G401 (cell line): ENCODE data around the gene SLC4A11. TPM values are rescaled to one million over a fixed set of nuclear protein-coding genes. Genes with fewer than 3 reads are reported as not detected.
"Not testable (repeated sequence)": the region's sequence is repeated elsewhere in the genome, so short reads cannot be mapped to it uniquely, and the experiment has no call there.

Experiments used
- DNase-seq: peaks from one replicate; pipeline ENCODE4 v3.0.0-alpha.2; 2015; ENCODE audit warnings: low spot score
- in situ Hi-C: cut with HindIII; loops from 2 replicates; pipeline ENCODE4 v1.10.0; 2016; ENCODE audit warnings: low sequenced_read_pairs, mixed read lengths
- total RNA-seq: library from RNA; depleted of rRNA; stranded (reverse); fragments of >200 nt; shearing (Covaris generic); gene quantifications from 2 replicates; pipeline ENCODE4 v1.2.3, GENCODE V29; 2014; rRNA removed

SLC4A11 gene
- total RNA-seq, 1 experiment from 2014 or later, result 0.17 TPM

DNA sequence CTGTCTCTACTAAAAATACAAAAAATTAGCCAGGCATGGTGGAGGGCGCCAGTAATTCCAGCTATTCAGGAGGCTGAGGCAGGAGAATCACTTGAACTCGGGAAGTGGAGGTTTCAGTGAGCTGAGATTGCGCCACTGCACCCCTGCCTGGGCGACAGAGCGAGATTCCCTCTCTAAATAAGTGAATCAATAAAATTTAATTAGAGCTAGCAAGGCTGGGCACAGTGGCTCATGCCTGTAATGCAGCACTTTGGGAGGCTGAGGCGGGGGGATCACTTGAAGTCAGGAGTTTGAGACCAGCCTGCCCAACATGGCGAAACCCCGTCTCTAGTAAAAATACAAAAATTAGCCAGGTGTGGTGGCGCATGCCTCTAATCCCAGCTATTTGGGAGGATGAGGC lies 51.1 kb downstream of the SLC4A11 start:
- DNase-seq, in situ Hi-C loops: not testable (repeated sequence)

DNA sequence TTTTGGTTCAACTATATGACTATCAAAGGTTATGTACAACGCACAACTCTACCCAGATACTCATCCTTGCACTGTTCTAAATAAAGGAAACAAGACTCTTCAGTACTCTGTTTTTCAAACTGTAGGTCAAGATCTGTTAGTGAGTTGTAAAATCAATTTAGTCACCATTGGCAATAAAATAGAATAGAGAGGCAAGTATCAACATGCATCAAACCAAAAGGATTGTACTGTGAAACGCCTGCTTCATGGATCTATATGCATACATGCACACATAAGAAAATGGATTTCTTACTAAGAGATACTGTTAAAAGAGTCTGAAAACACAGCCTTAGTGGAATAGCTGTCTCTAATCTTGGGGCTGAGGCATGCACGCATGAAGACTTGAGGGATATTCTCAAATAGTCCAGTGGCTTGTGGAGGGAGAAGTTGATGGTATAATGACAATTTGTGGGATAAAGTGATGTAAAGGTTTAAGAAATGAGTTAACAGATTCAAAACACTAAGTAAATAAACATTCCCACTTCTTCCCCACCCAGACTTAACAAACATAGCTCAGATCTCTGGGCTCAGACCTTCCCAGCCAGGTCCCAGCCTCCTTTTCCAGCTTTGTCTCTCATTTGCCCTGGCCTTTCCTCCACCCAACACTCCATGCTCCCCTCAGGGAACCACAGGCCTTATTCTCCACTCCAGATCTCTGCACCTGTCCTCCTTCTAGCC lies 54.9 kb downstream of the SLC4A11 start:
- in situ Hi-C loops, result no loop called here
- no peak for DNase-seq

DNA sequence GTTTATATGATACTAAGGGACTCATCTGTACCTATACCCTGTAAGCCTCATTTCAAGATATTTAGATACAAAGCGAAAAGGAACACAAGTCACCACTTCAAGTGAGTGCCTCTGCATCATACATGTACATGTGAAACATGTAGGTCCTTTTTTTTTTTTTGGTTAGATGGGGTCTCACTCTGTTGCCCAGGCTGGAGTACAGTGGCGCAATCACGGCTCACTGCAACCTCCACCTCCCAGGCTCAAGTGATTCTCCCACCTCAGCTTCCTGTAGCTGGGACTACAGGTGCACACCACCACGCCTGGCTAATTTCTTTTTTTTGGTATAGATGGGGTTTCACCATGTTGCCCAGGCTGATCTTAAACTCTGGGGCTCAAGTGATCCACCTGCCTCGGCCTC lies 56.6 kb downstream of the SLC4A11 start:
- in situ Hi-C loops, result not testable (repeated sequence)

DNA sequence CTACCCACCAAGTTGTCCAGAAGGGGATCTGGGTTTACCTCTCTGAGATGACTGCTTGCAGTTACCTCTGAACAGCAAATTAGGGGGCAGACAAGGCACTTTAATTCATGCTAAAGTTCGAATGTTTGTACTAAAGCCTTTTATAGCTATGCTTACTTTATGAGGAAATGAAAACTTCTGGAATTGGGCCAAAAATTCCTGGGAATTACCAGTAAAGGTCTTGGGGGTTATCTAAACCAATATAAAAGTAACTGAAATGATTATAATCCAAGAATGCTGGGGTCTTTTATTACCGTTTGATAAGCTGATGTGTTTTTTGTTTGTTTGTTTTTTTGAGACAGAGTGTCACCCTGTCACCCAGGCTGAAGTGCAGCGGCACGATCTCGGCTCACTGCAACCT lies 57.7 kb downstream of the SLC4A11 start:
- no peak for DNase-seq
- in situ Hi-C loops, result no loop called here

More for the DNA sequence above, 56.6 kb downstream of the SLC4A11 start:
- not testable (repeated sequence) for DNase-seq

DNA sequence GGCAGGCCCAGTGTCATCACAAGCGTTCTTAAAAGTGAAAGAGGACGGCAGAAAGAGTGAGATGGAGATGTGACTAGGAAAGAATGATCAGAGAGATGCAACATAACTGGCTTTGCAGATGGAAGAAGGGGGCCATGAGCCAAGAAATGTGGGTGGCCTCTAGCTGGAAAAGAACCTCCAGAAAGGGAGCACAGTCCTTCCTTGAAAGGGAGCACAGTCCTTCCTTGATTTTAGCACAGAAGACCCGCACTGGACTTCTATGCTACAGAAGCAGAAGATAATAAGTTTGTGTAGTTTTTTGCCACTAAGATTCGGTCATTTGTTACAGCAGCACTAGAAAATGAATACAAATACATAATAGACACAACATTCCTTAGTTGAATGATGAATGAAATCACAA lies 58.7 kb downstream of the SLC4A11 start:
- in situ Hi-C loops, result no loop called here

DNA sequence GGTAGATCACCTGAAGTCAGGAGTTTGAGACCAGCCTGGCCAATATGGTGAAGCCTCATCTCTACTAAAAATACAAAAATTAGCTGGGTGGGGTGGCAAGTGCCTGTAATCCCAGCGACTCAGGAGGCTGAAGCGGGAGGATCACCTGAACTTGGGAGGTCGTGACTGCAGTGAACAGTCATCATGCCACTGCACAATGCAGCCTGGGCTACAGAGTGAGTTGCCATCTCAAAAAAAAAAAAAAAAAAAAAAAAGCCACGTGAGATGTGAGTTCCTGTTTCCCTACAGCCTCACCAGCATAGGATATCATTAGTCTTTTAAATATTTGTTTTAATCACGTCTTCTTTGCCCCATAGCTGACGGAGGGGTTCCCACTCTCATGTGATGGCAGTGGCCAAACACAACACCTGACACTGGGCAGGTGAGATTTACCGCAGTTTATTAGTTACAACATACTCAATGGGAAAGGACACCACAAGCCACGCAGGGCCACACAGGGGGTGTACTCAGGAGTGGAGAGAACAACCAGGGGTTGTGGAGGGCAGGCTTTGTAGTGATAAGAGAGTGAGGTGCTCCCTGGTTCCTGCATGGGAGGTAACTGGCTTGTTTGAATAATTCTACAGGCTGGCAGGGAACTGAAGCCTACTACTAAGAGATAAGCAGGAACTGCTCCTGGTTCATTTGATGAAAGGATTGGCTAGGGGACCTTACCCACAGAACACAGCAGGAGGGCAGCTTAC lies 61.1 kb downstream of the SLC4A11 start:
- in situ Hi-C loops, result no loop called here
- no peak for DNase-seq

More for the DNA sequence above, 58.7 kb downstream of the SLC4A11 start:
- DNase-seq, result no peak

Other genes starting within 250 kb of the SLC4A11 start
- not detected in 2 replicates for gene GNRH2, start 195.6 kb downstream of the SLC4A11 start, total RNA-seq
- 105 and 142 TPM in 2 replicates for gene MRPS26, start 193.1 kb downstream of the SLC4A11 start, total RNA-seq
- gene OXT, start 167.6 kb downstream of the SLC4A11 start, total RNA-seq, result not detected in 2 replicates
- gene AVP, start 154.5 kb downstream of the SLC4A11 start, total RNA-seq, result not detected in 2 replicates
- 13.0 and 19.4 TPM in 2 replicates for gene FASTKD5, start 79.3 kb downstream of the SLC4A11 start, total RNA-seq
- 3.8 and 8.8 TPM in 2 replicates for gene UBOX5, start 79.3 kb downstream of the SLC4A11 start, total RNA-seq
- gene LZTS3, start 65.6 kb downstream of the SLC4A11 start, total RNA-seq, result 10.4 and 15.2 TPM in 2 replicates
- 22.4 and 23.9 TPM in 2 replicates for gene DDRGK1, start 34.5 kb downstream of the SLC4A11 start, total RNA-seq
- gene ITPA, start 29.7 kb downstream of the SLC4A11 start, total RNA-seq, result 78.9 and 91.6 TPM in 2 replicates
- gene DNAAF9, start 168.5 kb upstream of the SLC4A11 start, total RNA-seq, result 6.1 and 7.8 TPM in 2 replicates
- 11.2 and 21.6 TPM in 2 replicates for gene ATRN, start 231.8 kb upstream of the SLC4A11 start, total RNA-seq